Measurements from ENCODE around the gene BOLL.

DNA sequence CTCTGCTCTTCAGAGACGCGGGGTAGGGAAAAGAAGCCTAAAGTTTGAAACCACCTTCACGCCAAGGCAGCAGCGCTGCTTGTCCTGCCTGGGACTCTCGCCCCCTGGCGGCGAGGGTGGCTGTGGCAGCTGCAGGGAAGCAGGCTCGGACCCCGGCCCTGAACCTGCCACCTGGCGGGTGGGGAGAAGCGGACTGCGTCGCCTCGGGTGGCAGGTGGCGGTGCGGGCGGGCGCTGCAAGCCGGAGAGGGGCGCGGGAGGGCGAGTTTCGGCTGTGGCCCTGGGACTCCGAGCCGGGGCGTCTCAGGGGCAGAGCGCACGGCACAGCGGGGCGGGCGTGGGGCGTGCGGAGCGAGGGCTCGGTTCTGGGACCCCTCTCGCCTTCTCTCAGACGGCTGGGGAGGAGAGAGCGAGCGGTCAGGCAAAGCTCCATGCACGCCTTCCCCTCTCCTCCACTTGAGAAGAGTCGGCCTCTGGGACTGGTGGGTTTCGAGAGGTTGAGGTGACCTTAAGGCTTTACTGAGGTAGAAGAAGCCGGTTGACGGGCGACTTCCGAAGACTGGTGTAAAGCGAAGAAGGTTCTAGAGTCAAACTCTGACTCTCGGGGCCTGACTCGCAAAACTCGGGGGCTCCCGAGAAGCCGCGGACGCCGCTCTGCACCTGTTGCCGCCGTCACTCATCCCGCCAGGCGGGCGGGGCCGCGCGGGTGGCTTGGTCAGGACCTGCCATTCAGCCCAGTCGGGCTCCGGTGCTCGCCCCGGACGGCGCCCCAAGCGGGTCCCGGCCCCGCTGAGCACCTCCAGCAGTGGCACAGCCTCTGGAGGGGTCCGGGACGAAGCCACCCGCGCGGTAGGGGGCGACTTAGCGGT is 1.1 kb upstream of the BOLL start:
- TF ChIP-seq, protein P1, sequence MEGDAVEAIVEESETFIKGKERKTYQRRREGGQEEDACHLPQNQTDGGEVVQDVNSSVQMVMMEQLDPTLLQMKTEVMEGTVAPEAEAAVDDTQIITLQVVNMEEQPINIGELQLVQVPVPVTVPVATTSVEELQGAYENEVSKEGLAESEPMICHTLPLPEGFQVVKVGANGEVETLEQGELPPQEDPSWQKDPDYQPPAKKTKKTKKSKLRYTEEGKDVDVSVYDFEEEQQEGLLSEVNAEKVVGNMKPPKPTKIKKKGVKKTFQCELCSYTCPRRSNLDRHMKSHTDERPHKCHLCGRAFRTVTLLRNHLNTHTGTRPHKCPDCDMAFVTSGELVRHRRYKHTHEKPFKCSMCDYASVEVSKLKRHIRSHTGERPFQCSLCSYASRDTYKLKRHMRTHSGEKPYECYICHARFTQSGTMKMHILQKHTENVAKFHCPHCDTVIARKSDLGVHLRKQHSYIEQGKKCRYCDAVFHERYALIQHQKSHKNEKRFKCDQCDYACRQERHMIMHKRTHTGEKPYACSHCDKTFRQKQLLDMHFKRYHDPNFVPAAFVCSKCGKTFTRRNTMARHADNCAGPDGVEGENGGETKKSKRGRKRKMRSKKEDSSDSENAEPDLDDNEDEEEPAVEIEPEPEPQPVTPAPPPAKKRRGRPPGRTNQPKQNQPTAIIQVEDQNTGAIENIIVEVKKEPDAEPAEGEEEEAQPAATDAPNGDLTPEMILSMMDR (IDR thresholded peaks at IDR 0.05), result peak in 1 of 3 donors; percentile 26
- TF ChIP-seq POLR2AphosphoS5 (IDR thresholded peaks at IDR 0.05), result no peak
- TF ChIP-seq POLR2A (IDR thresholded peaks at IDR 0.05), result no peak

Data from breast epithelium (tissue), 3 donors.